ENCODE data around the gene PACRG. TPM values are rescaled to one million over a fixed set of nuclear protein-coding genes. Genes with fewer than 3 reads are reported as not detected.

PACRG gene
- polyA plus RNA-seq, 1 of the 3 experiments (the other 2 are of a cell fraction): 0.56 TPM

DNA sequence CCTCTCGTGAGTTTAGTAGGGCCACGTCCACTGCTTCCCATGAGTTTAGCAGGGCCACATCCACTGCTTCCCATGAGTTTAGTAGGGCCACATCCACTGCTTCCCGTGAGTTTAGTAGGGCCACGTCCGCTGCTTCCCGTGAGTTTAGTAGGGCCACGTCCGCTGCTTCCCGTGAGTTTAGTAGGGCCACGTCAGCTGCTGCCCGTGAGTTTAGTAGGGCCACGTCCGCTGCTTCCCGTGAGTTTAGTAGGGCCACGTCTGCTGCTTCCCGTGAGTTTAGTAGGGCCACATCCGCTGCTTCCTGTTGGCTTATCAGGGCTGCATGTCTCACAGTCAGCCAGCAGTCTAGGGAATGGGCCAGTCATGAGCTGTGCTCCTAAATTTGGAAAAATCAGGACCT is 573.1 kb downstream of the PACRG start:
- Histone ChIP-seq H3K9ac (no peak overlapping the region), H3K4me1 (ENCODE audit: control insufficient read depth in 1 of 2, insufficient read depth in 2 of 2, low read depth in 1 of 2, low read length in 1 of 2) (no peaks in the 10 kb centered on the region), H2AFZ (ENCODE audit: low read depth) (no peak overlapping the region), H4K20me1 (ENCODE audit: insufficient read depth) (no peaks in the 10 kb centered on the region), H3K4me2 (no peak overlapping the region), H3K9me3 (no peaks in the 10 kb centered on the region), H3K27me3 (ENCODE audit: insufficient read depth) (no peaks in the 10 kb centered on the region), H3K27ac (ENCODE audit: low read depth in 2 of 2, low read length in 1 of 2) (no peak overlapping the region), H3K79me2 (ENCODE audit: insufficient read depth) (no peaks in the 10 kb centered on the region), H3K4me3 (ENCODE audit: low read depth in 2 of 2, low read length in 1 of 2) (no peak overlapping the region), H3K36me3 (replicated peaks in 1 of 2; ENCODE audit: control insufficient read depth in 1 of 2, insufficient read depth in 2 of 2, low read length in 1 of 2) (no peaks in the 10 kb centered on the region), H3K9me2 (no peaks in the 10 kb centered on the region), H3F3A (replicated peaks; ENCODE audit: insufficient read depth) (no peaks in the 10 kb centered on the region)
- 66% methylated on average over 12 of the region's 17 CpGs for WGBS (ENCODE audit: low lambda C conversion rate)
- CTCF ChIA-PET: no interaction called here
- no peak for DNase-seq
- POLR2A ChIA-PET: no interaction called here
- TF ChIP-seq SIN3A (IDR thresholded peaks at IDR 0.05; ENCODE audit: borderline replicate concordance, low read depth, low read length) (no peak), JUND (IDR thresholded peaks at IDR 0.05) (no peak), RCOR1 (IDR thresholded peaks at IDR 0.05; ENCODE audit: low read length) (no peak), PBX3 (IDR thresholded peaks at IDR 0.05) (no peak), FOSL2 (IDR thresholded peaks at IDR 0.05; ENCODE audit: borderline replicate concordance, low read depth) (no peak), FOXJ3 (CRISPR knock-in tag; IDR thresholded peaks at IDR 0.05) (no peak), REST (IDR thresholded peaks at IDR 0.05; ENCODE audit: low read depth, low read length) (no peak), TAF1 (IDR thresholded peaks at IDR 0.05; ENCODE audit: borderline replicate concordance, low read depth, low read length) (no peak), RAD21 (IDR thresholded peaks at IDR 0.05; ENCODE audit: low read length) (no peak), ZBTB33 (IDR thresholded peaks at IDR 0.05; ENCODE audit: borderline replicate concordance, low read depth) (no peak)
- TF ChIP-seq, protein P1, sequence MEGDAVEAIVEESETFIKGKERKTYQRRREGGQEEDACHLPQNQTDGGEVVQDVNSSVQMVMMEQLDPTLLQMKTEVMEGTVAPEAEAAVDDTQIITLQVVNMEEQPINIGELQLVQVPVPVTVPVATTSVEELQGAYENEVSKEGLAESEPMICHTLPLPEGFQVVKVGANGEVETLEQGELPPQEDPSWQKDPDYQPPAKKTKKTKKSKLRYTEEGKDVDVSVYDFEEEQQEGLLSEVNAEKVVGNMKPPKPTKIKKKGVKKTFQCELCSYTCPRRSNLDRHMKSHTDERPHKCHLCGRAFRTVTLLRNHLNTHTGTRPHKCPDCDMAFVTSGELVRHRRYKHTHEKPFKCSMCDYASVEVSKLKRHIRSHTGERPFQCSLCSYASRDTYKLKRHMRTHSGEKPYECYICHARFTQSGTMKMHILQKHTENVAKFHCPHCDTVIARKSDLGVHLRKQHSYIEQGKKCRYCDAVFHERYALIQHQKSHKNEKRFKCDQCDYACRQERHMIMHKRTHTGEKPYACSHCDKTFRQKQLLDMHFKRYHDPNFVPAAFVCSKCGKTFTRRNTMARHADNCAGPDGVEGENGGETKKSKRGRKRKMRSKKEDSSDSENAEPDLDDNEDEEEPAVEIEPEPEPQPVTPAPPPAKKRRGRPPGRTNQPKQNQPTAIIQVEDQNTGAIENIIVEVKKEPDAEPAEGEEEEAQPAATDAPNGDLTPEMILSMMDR (IDR thresholded peaks at IDR 0.05): no peak
